ENCODE data around the gene FOXP1.

- TF ChIP-seq MYC (CRISPR knock-in tag; IDR thresholded peaks at IDR 0.05; ENCODE audit: borderline replicate concordance) (no peak), EZH2 (conservative IDR thresholded peaks at IDR 0.05; ENCODE audit: low read depth, low read length) (no peak), ZNF281 (CRISPR knock-in tag; IDR thresholded peaks at IDR 0.05; ENCODE audit: borderline replicate concordance) (no peak)
These were observed 227.7 kb downstream of the FOXP1 start for GRCh38 chr3:71355862-71356261.
